CD1c-positive myeloid dendritic cell (primary cell): Measurements from ENCODE around the gene SLC2A5.
"Not testable (repeated sequence)": the region's sequence is repeated elsewhere in the genome, so short reads cannot be mapped to it uniquely, and the experiment has no call there.

Experiments
- DNase-seq: peaks from one replicate; pipeline ENCODE4 v3.0.0-alpha.2; 2016; ENCODE audit errors: extremely low spot score

Gene SLC2A5

DNA sequence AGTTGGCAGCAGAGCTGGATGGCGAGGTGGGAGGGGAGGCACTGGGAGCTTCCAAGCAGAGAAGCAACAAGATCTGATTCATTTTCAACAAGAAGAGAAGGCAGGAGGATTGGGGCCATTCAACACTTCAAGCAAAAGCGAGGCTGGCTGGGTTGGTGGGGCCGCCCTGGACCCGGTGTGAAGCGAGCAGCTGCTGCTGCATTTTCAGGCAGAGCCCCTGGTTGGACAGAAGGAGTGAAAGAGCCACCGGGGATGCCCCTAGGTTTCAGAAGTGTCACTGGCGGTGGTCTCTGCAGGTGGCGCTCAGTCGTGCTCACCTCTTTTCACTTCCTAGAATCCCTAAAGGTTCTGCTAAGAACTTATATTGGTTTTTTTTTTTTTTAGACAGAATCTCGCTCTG, 61.2 kb downstream of the SLC2A5 start:
- no peak for DNase-seq

DNA sequence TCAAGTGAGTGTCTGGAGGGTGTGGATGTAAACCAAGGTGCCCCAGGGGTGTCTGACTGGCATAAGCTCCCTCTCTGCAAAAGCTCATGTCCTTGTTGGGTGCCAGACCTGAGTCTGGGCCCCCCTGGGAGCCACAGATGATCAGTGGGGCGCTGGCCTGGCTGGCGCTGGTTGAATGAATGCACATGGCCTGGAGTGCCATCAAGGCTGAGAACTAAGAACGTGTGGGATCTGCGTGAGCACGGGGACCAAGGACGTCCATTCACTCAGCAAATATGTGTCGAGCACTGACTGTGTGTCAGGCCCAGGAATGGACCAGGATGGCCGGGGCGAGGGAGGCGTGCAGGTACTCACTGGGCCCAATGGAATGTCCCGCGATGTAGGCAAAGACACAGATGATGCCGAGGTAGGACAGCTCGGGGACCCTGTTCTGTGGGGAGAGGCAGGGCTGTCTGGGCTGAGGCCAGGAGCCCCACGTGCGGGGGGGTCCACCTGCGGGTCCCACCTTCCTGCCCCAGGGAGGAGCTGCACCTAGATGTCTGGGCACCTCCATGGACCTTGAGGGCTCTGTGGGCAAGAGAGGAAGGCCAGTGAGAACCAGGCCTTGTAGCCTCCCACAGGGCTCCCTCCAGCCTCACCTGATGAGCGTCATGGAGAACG, 62.3 kb downstream of the SLC2A5 start:
- DNase-seq = no peak

DNA sequence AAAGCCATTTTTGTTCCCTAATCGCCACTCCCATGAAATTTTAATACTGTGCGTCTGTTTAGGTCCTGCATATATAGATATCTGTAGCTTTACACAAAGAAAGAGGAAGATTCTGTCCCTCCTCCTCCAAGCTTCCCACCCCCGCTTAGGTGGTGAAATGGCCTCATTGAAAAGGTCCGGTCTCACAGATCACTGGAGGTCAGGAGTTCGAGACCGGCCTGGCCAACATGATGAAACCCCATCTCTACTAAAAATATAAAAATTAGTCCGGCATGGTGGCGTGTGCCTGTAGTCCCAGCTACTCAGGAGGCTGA, 64.1 kb downstream of the SLC2A5 start:
- no peak for DNase-seq

DNA sequence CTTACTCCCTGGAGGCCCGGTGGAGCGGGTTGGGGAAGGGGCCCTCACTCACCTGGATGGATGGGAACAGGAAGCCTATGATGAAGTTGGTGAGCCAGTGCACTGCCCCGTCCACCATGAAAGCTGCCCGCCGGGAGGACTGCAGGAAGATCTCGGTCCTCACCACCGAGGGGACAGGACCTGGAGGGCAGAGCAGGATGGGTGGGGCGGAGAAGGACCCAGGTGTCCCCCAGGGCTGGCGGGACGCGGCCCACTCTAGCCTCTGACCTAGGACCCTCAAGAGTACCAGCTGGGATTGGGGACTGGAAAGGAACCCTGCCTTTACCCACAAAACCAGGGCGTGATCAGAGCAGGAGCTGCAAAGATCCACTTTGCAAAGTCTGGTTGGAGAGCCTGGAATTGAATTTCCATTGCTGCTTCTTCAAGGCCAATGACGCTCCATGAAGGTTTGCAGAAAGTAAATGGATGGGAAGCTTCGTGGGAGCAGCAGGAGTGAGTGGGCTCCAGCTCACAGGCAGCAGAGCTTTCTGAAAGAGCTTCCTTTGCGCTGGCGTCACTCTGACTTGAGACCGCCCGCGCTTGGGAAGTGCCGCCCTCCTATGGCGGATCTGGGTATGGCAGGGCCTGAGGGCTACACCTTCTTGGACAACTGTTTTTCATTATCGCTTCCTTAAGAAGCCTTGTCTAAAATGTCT, 64.6 kb downstream of the SLC2A5 start:
- peak; percentile 88 for DNase-seq

- no peak for DNase-seq
Observed at GRCh38 chr1:9004031-9004699, 65.3 kb downstream of the SLC2A5 start.

GRCh38 chr1:9002215-9002560, 67.2 kb downstream of the SLC2A5 start:
- DNase-seq = not testable (repeated sequence)

- not testable (repeated sequence) for DNase-seq
Observed at GRCh38 chr1:9001534-9002214, 67.8 kb downstream of the SLC2A5 start.

- DNase-seq = not testable (repeated sequence)
Observed at GRCh38 chr1:8993962-8994675, 75.3 kb downstream of the SLC2A5 start.

DNA sequence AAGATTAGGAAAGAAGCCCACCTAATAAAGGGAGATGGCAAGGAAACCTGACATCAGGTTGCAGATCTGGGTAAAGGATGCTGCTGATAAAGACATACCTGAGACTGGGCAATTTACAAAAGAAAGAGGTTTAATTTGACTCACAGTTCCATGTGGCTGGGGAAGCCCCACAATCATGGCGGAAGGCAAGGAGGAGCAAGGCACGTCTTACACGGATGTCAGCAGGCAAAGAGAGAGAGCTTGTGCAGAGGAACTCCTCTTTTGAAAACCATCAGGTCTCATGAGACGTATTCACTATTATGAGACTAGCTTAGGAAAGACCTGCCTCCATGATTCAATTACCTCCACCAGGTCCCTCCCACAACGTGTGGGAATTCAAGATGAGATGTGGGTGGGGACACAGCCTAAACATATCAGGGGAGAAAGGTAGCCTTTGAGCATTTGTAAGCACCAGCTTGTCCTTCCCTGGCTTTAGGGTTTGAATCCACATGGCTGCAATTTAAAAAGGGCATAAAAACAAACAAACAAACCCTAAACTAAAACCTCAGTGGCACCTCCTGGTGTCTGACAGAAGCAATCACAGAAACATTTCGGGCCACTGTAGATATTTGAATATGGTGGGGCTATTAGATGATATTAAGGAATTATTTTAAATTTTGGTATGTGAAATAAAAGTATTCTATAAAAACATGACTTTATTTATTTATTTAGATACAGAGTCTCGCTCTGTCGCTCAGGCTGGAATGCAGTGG, 76.3 kb downstream of the SLC2A5 start:
- DNase-seq = no peak

- no peak for DNase-seq
Observed at GRCh38 chr1:8989821-8990220, 79.6 kb downstream of the SLC2A5 start.

GRCh38 chr1:8989061-8989460, 80.4 kb downstream of the SLC2A5 start:
- no peak for DNase-seq

- no peak for DNase-seq
Observed at GRCh38 chr1:8988618-8988967, 80.8 kb downstream of the SLC2A5 start.

- peak; percentile 47 for DNase-seq
Observed at GRCh38 chr1:8987881-8988617, 81.4 kb downstream of the SLC2A5 start.

DNA sequence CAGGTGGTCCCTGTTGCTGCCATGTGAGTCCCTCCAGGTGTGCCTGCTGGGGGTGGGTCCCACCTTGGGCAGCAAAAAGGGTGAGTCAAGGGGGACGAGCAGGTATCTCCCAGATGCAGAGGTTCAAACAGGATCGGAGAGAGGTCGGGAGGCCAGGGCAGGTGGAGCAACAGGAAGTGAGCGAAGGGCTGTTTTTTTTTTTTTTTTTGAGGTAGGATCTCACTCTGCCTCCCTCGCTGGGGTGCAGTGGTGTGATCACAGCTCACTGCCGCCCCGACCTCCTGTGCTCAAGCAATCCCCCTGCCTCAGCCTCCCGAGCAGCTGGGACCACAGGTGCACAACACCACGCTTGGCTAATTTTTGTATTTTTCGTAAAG, 82.6 kb downstream of the SLC2A5 start:
- DNase-seq = no peak

DNA sequence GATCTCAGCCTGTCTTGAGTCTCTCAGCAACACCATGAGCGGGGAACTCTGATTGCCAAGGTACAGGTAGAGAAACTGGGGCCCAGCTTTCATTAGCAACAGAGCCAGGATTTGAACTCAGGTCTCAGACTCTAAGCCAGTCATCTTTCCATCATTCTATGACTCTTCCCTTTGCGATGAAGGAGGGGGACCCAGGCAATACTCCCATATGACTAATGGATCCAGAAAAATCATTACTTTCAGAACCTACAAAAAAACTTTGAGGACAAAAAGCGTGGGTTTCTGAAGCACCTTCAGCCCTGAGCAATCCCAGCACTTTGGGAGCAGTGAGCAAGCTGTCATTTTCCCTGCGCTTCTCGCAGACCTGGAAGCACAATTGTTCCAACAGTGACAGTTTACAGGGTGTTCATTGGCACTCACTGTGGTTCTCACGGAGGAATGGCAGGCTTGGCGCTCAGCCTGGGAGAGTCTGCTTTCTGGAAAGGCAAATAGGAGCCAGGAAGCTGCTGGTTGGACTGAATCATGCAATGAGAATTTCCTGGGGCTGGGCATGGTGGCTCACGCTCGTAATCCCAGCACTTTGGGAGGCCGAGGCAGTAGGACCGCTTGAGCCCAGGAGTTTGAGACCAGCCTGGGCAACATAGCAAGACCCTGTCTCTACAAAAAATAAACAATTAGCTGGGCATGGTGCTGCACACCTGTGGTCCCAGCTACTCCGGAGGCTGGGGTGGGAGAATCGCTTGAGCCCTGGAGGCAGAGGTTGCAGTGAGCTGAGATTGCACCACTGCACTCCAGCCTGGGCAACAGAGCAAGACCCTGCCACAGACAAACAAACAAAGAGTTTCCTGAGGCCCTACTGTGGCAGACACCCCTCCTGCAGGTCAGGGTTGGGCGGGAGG, 83.3 kb downstream of the SLC2A5 start:
- DNase-seq = no peak
